LoVo (cell line): ENCODE measurements around the gene MPC2.

Source experiments
- DNase-seq: peaks from one replicate; pipeline ENCODE4 v3.0.0-alpha.2; 2016; ENCODE audit warnings: low spot score

The MPC2 gene

GRCh38 chr1:167936930-167937708 is at the start of gene MPC2:
MPC2 (minus strand) TSS chr1:167937072; CDS start chr1:167935841, 1,231 bp downstream.
- peak; percentile 52 for DNase-seq

- no peak for DNase-seq
These were observed 48.1 kb upstream of the MPC2 start for GRCh38 chr1:167984886-167985489.

GRCh38 chr1:167983797-167984420 is 47.0 kb upstream of the MPC2 start:
- DNase-seq, result no peak

GRCh38 chr1:167981933-167982332 is 45.1 kb upstream of the MPC2 start:
- no peak for DNase-seq

GRCh38 chr1:167977245-167977644 is 40.4 kb upstream of the MPC2 start:
- DNase-seq, result no peak

GRCh38 chr1:167974698-167975097 is 37.8 kb upstream of the MPC2 start:
- no peak for DNase-seq

- DNase-seq, result no peak
These were observed 37.0 kb upstream of the MPC2 start for GRCh38 chr1:167973832-167974231.

GRCh38 chr1:167968569-167968968 is 31.7 kb upstream of the MPC2 start:
- DNase-seq, result no peak

GRCh38 chr1:167966050-167966449 is 29.2 kb upstream of the MPC2 start:
- no peak for DNase-seq

GRCh38 chr1:167964646-167965045 is 27.8 kb upstream of the MPC2 start:
- no peak for DNase-seq

GRCh38 chr1:167957710-167958109 is 20.8 kb upstream of the MPC2 start:
- DNase-seq, result no peak

GRCh38 chr1:167955915-167956314 is 19.0 kb upstream of the MPC2 start:
- no peak for DNase-seq

GRCh38 chr1:167950569-167950968 is 13.7 kb upstream of the MPC2 start:
- DNase-seq, result no peak

- no peak for DNase-seq
These were observed 12.9 kb upstream of the MPC2 start for GRCh38 chr1:167949785-167950184.

- no peak for DNase-seq
These were observed 10.9 kb upstream of the MPC2 start for GRCh38 chr1:167947733-167948132.

GRCh38 chr1:167943541-167943940 is 6.7 kb upstream of the MPC2 start:
- DNase-seq, result no peak

GRCh38 chr1:167940264-167940663 is 3.4 kb upstream of the MPC2 start:
- no peak for DNase-seq

- no peak for DNase-seq
These were observed 1.3 kb upstream of the MPC2 start for GRCh38 chr1:167938080-167938636.

- DNase-seq, result no peak
These were observed 788 bp upstream of the MPC2 start for GRCh38 chr1:167937709-167938010.

- DNase-seq, result peak; percentile 97
These were observed 573 bp downstream of the MPC2 start, which contains the start of gene DCAF6 for GRCh38 chr1:167936068-167936929. DCAF6 (plus strand) TSS chr1:167936683; CDS start chr1:167936912, 229 bp downstream.

- DNase-seq, result peak; percentile 43
These were observed 1.4 kb downstream of the MPC2 start for GRCh38 chr1:167935216-167936067.
